ENCODE measurements around the gene FAM83D. TPM values are rescaled to one million over a fixed set of nuclear protein-coding genes. Genes with fewer than 3 reads are reported as not detected.

FAM83D gene
- total RNA-seq, 1 experiment from 2014 or later, result 86.3 TPM

DNA sequence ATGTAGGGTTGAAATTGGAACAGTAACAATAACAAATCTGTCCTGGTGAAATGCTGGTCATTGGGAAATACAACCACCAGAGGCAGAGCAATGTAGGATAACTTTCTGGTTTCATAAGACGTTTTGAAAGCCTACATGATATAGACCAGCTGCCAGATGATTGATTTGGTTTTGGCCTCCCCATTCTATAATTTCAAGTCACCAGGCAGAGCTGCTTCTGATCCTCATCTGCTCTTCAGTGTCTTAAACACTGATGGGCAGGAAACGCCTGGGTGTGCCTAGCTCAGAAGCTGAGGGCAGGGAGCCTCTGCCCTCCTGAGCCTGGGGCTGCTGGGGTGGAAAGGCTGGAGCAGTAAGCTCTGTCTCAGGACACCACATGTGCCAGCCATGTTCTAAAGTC is 60.4 kb downstream of the FAM83D start:
- H3K27ac Mint-ChIP-seq (ENCODE audit: unreplicated experiment), result no peak overlapping the region

DNA sequence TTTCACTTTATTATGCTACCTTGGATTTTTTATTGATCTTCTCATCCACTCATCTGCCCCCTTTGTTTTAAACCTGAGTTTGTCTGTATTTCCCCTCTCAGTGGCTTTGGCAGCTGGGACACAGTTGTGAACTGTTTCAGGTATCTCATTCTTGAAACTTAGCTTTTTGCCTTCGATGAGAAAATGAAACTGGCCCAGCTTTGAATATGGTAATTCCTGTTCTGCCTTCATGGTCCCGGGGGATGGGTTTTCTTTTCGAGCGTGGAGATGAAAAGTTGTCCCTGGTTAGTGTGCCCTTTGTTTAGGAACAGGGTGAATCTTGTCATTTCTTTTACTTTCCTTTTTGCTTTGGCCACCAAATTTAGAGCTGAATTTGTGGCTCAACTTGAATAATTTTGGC is 61.6 kb downstream of the FAM83D start:
- H3K4me1 Mint-ChIP-seq (ENCODE audit: low read depth, unreplicated experiment), result peaks cover 6% of the 10 kb centered on the region
- H3K27ac Mint-ChIP-seq (ENCODE audit: unreplicated experiment), result no peak overlapping the region
- POLR2A ChIA-PET, result interaction anchor here (1.1 kb wide), 1 partner anchor 26 kb away, joined by 4 read pairs; the partner anchor contains the start of gene DHX35
- Histone ChIP-seq H3K36me3 (ENCODE audit: control insufficient read depth, insufficient read depth, low read length) (0 out of 2 replicates have a peak, but pooled peaks cover 1% of the 10 kb centered on the region), H3K27me3 (replicated peaks; ENCODE audit: control insufficient read depth, insufficient read depth, low read length) (no peaks in the 10 kb centered on the region), H3K4me1 (peaks cover 6% of the 10 kb centered on the region), H3K9me3 (no peaks in the 10 kb centered on the region), H3K4me3 (ENCODE audit: low read depth, low read length) (no peak overlapping the region)
- no peaks in the 10 kb centered on the region for H3K27me3 Mint-ChIP-seq (ENCODE audit: insufficient read depth, unreplicated experiment)
- CTCF ChIA-PET, result no interaction called here
- no TSS peak for BruUV-seq (replicated peaks)
- H3K4me3 Mint-ChIP-seq (ENCODE audit: unreplicated experiment), result no peak overlapping the region
- no peak for DNase-seq
- no peaks in the 10 kb centered on the region for H3K9me3 Mint-ChIP-seq (ENCODE audit: unreplicated experiment)
- intact Hi-C loops (cut with micrococcal nuclease; ENCODE audit: unreplicated experiment), result no loop called here
- TF ChIP-seq, protein P1, sequence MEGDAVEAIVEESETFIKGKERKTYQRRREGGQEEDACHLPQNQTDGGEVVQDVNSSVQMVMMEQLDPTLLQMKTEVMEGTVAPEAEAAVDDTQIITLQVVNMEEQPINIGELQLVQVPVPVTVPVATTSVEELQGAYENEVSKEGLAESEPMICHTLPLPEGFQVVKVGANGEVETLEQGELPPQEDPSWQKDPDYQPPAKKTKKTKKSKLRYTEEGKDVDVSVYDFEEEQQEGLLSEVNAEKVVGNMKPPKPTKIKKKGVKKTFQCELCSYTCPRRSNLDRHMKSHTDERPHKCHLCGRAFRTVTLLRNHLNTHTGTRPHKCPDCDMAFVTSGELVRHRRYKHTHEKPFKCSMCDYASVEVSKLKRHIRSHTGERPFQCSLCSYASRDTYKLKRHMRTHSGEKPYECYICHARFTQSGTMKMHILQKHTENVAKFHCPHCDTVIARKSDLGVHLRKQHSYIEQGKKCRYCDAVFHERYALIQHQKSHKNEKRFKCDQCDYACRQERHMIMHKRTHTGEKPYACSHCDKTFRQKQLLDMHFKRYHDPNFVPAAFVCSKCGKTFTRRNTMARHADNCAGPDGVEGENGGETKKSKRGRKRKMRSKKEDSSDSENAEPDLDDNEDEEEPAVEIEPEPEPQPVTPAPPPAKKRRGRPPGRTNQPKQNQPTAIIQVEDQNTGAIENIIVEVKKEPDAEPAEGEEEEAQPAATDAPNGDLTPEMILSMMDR (IDR thresholded peaks at IDR 0.05; ENCODE audit: insufficient read depth in 1 of 2, low read depth in 1 of 2, low read length in 1 of 2, severe bottlenecking in 1 of 2, unreplicated experiment in 1 of 2), result no peak
- peaks cover 40% of the 10 kb centered on the region for H3K36me3 Mint-ChIP-seq (ENCODE audit: insufficient read depth, unreplicated experiment)

More for the DNA sequence above, 60.4 kb downstream of the FAM83D start:
- Histone ChIP-seq H3K4me3 (ENCODE audit: low read depth, low read length) (no peak overlapping the region), H3K9me3 (no peaks in the 10 kb centered on the region), H3K4me1 (peaks cover 15% of the 10 kb centered on the region), H3K27me3 (replicated peaks; ENCODE audit: control insufficient read depth, insufficient read depth, low read length) (no peaks in the 10 kb centered on the region), H3K36me3 (ENCODE audit: control insufficient read depth, insufficient read depth, low read length) (0 out of 2 replicates have a peak, but pooled peaks cover 1% of the 10 kb centered on the region)
- POLR2A ChIA-PET, result interaction anchor here (0.6 to 1.1 kb wide), 3 partner anchors 10 to 73 kb away, joined by 4 to 6 read pairs (median 4); partner anchors contain the start of gene DHX35
- H3K9me3 Mint-ChIP-seq (ENCODE audit: unreplicated experiment), result no peaks in the 10 kb centered on the region
- BruUV-seq (replicated peaks), result no TSS peak
- no peak for DNase-seq
- intact Hi-C loops (cut with micrococcal nuclease; ENCODE audit: unreplicated experiment), result no loop called here
- no peaks in the 10 kb centered on the region for H3K27me3 Mint-ChIP-seq (ENCODE audit: insufficient read depth, unreplicated experiment)
- CTCF ChIA-PET, result no interaction called here
- peaks cover 18% of the 10 kb centered on the region for H3K4me1 Mint-ChIP-seq (ENCODE audit: low read depth, unreplicated experiment)
- peaks cover 40% of the 10 kb centered on the region for H3K36me3 Mint-ChIP-seq (ENCODE audit: insufficient read depth, unreplicated experiment)
- TF ChIP-seq, protein P1 (IDR thresholded peaks at IDR 0.05; ENCODE audit: insufficient read depth in 1 of 2, low read depth in 1 of 2, low read length in 1 of 2, severe bottlenecking in 1 of 2, unreplicated experiment in 1 of 2), result no peak
- no peak overlapping the region for H3K4me3 Mint-ChIP-seq (ENCODE audit: unreplicated experiment)

DNA sequence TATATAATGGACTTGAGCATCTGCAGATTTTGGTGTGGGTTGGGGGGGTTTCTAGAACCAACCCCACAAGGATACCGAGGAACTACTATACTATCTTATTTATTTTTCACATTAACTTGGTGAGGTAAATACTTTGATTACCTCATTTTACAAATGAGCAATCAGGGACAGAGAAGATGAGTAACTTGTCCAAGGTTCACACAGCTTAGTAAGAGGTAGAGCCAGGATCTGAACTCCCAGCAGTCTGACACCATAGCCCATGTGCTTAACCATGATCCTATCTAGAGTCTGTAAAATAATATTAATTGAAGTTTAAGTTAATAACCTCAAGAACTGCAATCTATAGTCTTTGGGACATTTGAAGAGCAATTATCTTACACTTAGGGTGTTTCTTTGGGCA is 64.5 kb downstream of the FAM83D start:
- no peaks in the 10 kb centered on the region for H3K27me3 ChIP-seq (replicated peaks; ENCODE audit: control insufficient read depth, insufficient read depth, low read length)
- H3K36me3 ChIP-seq (ENCODE audit: control insufficient read depth, insufficient read depth, low read length), result 0 out of 2 replicates have a peak, but pooled peaks cover 1% of the 10 kb centered on the region
- Mint-ChIP-seq H3K4me3 (ENCODE audit: unreplicated experiment) (no peak overlapping the region), H3K27me3 (ENCODE audit: insufficient read depth, unreplicated experiment) (no peaks in the 10 kb centered on the region), H3K27ac (ENCODE audit: unreplicated experiment) (no peak overlapping the region), H3K36me3 (ENCODE audit: insufficient read depth, unreplicated experiment) (peaks cover 31% of the 10 kb centered on the region), H3K9me3 (ENCODE audit: unreplicated experiment) (no peaks in the 10 kb centered on the region), H3K4me1 (ENCODE audit: low read depth, unreplicated experiment) (no peaks in the 10 kb centered on the region)
- no TSS peak for BruUV-seq (replicated peaks)
- POLR2A ChIA-PET, result no interaction called here
- H3K4me3 ChIP-seq (ENCODE audit: low read depth, low read length), result no peak overlapping the region
- intact Hi-C loops (cut with micrococcal nuclease; ENCODE audit: unreplicated experiment), result no loop called here
- peaks cover 2% of the 10 kb centered on the region for H3K4me1 ChIP-seq
- no peak for DNase-seq
- no peaks in the 10 kb centered on the region for H3K9me3 ChIP-seq
- TF ChIP-seq, protein P1 (IDR thresholded peaks at IDR 0.05; ENCODE audit: insufficient read depth in 1 of 2, low read depth in 1 of 2, low read length in 1 of 2, severe bottlenecking in 1 of 2, unreplicated experiment in 1 of 2), result no peak
- CTCF ChIA-PET, result no interaction called here

Measured in Caco-2 (cell line).